Ectodermal cell (in vitro differentiated cells): ENCODE data around the gene NOXA1.

ENCODE experiments used
- H3K27ac ChIP-seq: 2 replicates; pipeline ENCODE4 v1.7.0; 2013; ENCODE audit warnings: mild to moderate bottlenecking, low read depth, low read length; ENCODE audit not compliant: insufficient read depth, poor library complexity, severe bottlenecking
- H3K27me3 ChIP-seq: 2 replicates; pipeline ENCODE4 v1.7.0; 2013; ENCODE audit warnings: mild to moderate bottlenecking, low read length; ENCODE audit not compliant: insufficient read depth, control insufficient read depth, poor library complexity, severe bottlenecking
- H3K36me3 ChIP-seq: one replicate; pipeline ENCODE4 v1.7.0; 2013; ENCODE audit warnings: low read length; ENCODE audit not compliant: control insufficient read depth, insufficient read depth
- H3K4me1 ChIP-seq: one replicate; pipeline ENCODE4 v1.7.0; 2013; ENCODE audit warnings: low read length; ENCODE audit not compliant: control insufficient read depth, insufficient read depth
- H3K4me3 ChIP-seq: 2 replicates; pipeline ENCODE4 v1.7.0; 2013; ENCODE audit warnings: low read depth, low read length, control low read depth; ENCODE audit not compliant: insufficient read depth
- H3K9me3 ChIP-seq: 2 replicates; pipeline ENCODE4 v1.7.0; 2013; ENCODE audit warnings: mild to moderate bottlenecking, low read length, moderate library complexity; ENCODE audit not compliant: control insufficient read depth
- WGBS, 2 experiments: methylation state at CpG; one replicate each; pipeline ENCODE4 v1.1.7; 2013; ENCODE audit warnings: missing lambda C conversion rate in 2 of 2; 5-methylcytosine and 5-hydroxymethylcytosine counted together

Gene NOXA1

GRCh38 chr9:137428841-137429545 lies 5.8 kb downstream of the NOXA1 start:
- peaks cover 8% of the 10 kb centered on the region for H3K27me3 ChIP-seq
- H3K36me3 ChIP-seq, result no peaks in the 10 kb centered on the region
- 93 to 94% methylated on average over 27 of the region's 27 CpGs for WGBS, 2 experiments
- H3K4me3 ChIP-seq, result no peak overlapping the region
- H3K9me3 ChIP-seq, result no peaks in the 10 kb centered on the region
- no peak overlapping the region for H3K27ac ChIP-seq
- H3K4me1 ChIP-seq, result peaks cover 6% of the 10 kb centered on the region

- Histone ChIP-seq H3K27ac (no peak overlapping the region), H3K4me1 (peaks cover 6% of the 10 kb centered on the region), H3K9me3 (no peaks in the 10 kb centered on the region), H3K4me3 (no peak overlapping the region), H3K36me3 (no peaks in the 10 kb centered on the region), H3K27me3 (peaks cover 4% of the 10 kb centered on the region)
- 88 to 92% methylated on average over 14 of the region's 14 CpGs for WGBS, 2 experiments
Measured at GRCh38 chr9:137429546-137429890, 6.3 kb downstream of the NOXA1 start.

- Histone ChIP-seq H3K36me3 (no peaks in the 10 kb centered on the region), H3K27ac (no peak overlapping the region), H3K4me1 (peaks cover 6% of the 10 kb centered on the region), H3K9me3 (no peaks in the 10 kb centered on the region), H3K4me3 (no peak overlapping the region), H3K27me3 (no peaks in the 10 kb centered on the region)
- 79 to 83% methylated on average over 34 of the region's 34 CpGs for WGBS, 2 experiments
Measured at GRCh38 chr9:137429974-137430722, 7.0 kb downstream of the NOXA1 start.

- H3K27ac ChIP-seq, result no peak overlapping the region
Measured at GRCh38 chr9:137430723-137431415, 7.7 kb downstream of the NOXA1 start.

GRCh38 chr9:137431416-137431931 lies 8.3 kb downstream of the NOXA1 start:
- Histone ChIP-seq H3K27ac (no peak overlapping the region), H3K9me3 (no peaks in the 10 kb centered on the region), H3K27me3 (no peaks in the 10 kb centered on the region), H3K36me3 (no peaks in the 10 kb centered on the region), H3K4me3 (no peak overlapping the region), H3K4me1 (peaks cover 6% of the 10 kb centered on the region)
- WGBS, 2 experiments, result 89% methylated on average over 21 of the region's 21 CpGs

More at GRCh38 chr9:137430723-137431415, 7.7 kb downstream of the NOXA1 start:
- H3K36me3 ChIP-seq, result no peaks in the 10 kb centered on the region
- no peak overlapping the region for H3K4me3 ChIP-seq
- H3K9me3 ChIP-seq, result no peaks in the 10 kb centered on the region
- no peaks in the 10 kb centered on the region for H3K27me3 ChIP-seq
- WGBS, 2 experiments, result 87 to 88% methylated on average over 27 of the region's 27 CpGs
- H3K4me1 ChIP-seq, result peaks cover 6% of the 10 kb centered on the region

GRCh38 chr9:137432687-137433348 lies 9.6 kb downstream of the NOXA1 start:
- Histone ChIP-seq H3K27ac (no peak overlapping the region), H3K4me1 (peaks cover 6% of the 10 kb centered on the region), H3K27me3 (no peaks in the 10 kb centered on the region), H3K36me3 (no peaks in the 10 kb centered on the region), H3K4me3 (no peak overlapping the region), H3K9me3 (no peaks in the 10 kb centered on the region)
- WGBS, 2 experiments, result 91% methylated on average over 20 of the region's 20 CpGs

GRCh38 chr9:137433349-137433915 lies 10.2 kb downstream of the NOXA1 start:
- peaks cover 6% of the 10 kb centered on the region for H3K4me1 ChIP-seq
- WGBS, 2 experiments, result 85 to 86% methylated on average over 19 of the region's 19 CpGs
- H3K27ac ChIP-seq, result no peak overlapping the region
- H3K4me3 ChIP-seq, result no peak overlapping the region
- no peaks in the 10 kb centered on the region for H3K27me3 ChIP-seq
- H3K36me3 ChIP-seq, result no peaks in the 10 kb centered on the region
- H3K9me3 ChIP-seq, result no peaks in the 10 kb centered on the region

GRCh38 chr9:137433916-137434431 lies 10.8 kb downstream of the NOXA1 start:
- Histone ChIP-seq H3K4me3 (no peak overlapping the region), H3K4me1 (peaks cover 6% of the 10 kb centered on the region), H3K9me3 (no peaks in the 10 kb centered on the region), H3K36me3 (no peaks in the 10 kb centered on the region), H3K27ac (no peak overlapping the region), H3K27me3 (no peaks in the 10 kb centered on the region)
- WGBS, 2 experiments, result 93% methylated on average over 26 of the region's 26 CpGs

GRCh38 chr9:137434498-137435380 lies 11.5 kb downstream of the NOXA1 start:
- Histone ChIP-seq H3K27ac (no peak overlapping the region), H3K27me3 (no peaks in the 10 kb centered on the region), H3K36me3 (no peaks in the 10 kb centered on the region), H3K4me3 (no peak overlapping the region), H3K9me3 (no peaks in the 10 kb centered on the region), H3K4me1 (peaks cover 6% of the 10 kb centered on the region)
- WGBS, 2 experiments, result 93 to 94% methylated on average over 43 of the region's 43 CpGs
